Activated naive CD8-positive, alpha-beta T cell treated with anti-CD3 and anti-CD28 coated beads, Interleukin-2, amount 50 U/mL, for 24 hours (primary cell): Measurements from ENCODE around the gene CLCN5.

Experiments
- ATAC-seq: fragments of 150-1000 bp; cut with Tn5 transposase; one replicate; pipeline ENCODE4 v1.10.0; 2021
- DNase-seq: peaks from one replicate; pipeline ENCODE4 v3.0.0; 2021
- H3K27ac Mint-ChIP-seq: one replicate; pipeline ENCODE4 v1.8.0; 2021; ENCODE audit warnings: mild to moderate bottlenecking, mixed read lengths
- H3K27me3 Mint-ChIP-seq: one replicate; pipeline ENCODE4 v1.8.0; 2021; ENCODE audit warnings: mixed read lengths
- H3K36me3 Mint-ChIP-seq: one replicate; pipeline ENCODE4 v1.8.0; 2021; ENCODE audit warnings: low read depth, mixed read lengths
- H3K4me1 Mint-ChIP-seq: one replicate; pipeline ENCODE4 v1.8.0; 2021; ENCODE audit warnings: mixed read lengths
- H3K4me3 Mint-ChIP-seq: one replicate; pipeline ENCODE4 v1.8.0; 2021; ENCODE audit warnings: mild to moderate bottlenecking, moderate library complexity, mixed read lengths
- H3K9me3 Mint-ChIP-seq: one replicate; pipeline ENCODE4 v1.8.0; 2021; ENCODE audit warnings: mixed read lengths

Gene CLCN5

DNA sequence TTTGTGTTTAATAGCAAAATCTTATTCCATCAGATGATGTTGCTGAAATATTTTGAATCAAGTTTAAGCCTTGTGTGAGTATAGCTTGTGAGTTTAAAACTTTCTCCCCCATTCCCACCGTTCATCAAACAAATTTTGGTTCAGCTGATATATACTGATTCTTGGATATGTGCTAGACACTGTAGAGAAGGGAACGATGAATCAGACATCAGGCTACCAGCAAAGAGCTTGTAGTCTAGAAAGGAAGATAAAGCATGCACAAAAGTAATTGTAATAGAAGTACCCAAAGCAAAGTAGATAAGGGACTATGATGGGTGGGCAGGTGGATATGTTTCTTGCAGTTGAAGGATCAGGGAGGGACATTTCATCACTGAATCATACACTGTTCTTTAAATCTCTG is 146.5 kb downstream of the CLCN5 start:
- no peak overlapping the region for H3K4me3 Mint-ChIP-seq
- H3K27me3 Mint-ChIP-seq: no peaks in the 10 kb centered on the region
- no peaks in the 10 kb centered on the region for H3K9me3 Mint-ChIP-seq
- DNase-seq (no peak), ATAC-seq (no peak)
- H3K27ac Mint-ChIP-seq: no peak overlapping the region
- H3K36me3 Mint-ChIP-seq: peaks cover 2% of the 10 kb centered on the region
- H3K4me1 Mint-ChIP-seq: peaks cover 13% of the 10 kb centered on the region

DNA sequence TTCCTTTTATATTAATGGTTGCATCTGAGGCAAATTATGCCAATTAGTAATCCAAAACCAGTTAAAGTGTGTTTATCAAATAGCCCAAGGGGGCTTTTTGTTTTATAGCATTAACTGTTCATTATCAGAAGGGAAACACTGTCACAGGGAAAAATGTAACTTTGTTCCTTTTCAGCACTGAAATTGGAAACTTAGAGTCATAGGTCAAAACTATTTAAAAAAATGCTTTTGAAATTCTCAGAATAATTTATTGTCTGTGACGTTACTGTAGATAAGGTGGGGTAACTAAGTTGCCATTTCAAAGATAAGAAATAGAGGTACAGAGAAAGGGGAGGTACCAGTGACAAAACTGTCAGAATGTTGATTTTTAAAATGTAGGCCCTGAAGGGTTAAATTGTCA is 149.1 kb downstream of the CLCN5 start:
- Mint-ChIP-seq H3K4me3 (no peak overlapping the region), H3K36me3 (peaks cover 2% of the 10 kb centered on the region), H3K27me3 (no peaks in the 10 kb centered on the region), H3K27ac (no peak overlapping the region), H3K9me3 (no peaks in the 10 kb centered on the region), H3K4me1 (peaks cover 16% of the 10 kb centered on the region)
- ATAC-seq (no peak), DNase-seq (no peak)

DNA sequence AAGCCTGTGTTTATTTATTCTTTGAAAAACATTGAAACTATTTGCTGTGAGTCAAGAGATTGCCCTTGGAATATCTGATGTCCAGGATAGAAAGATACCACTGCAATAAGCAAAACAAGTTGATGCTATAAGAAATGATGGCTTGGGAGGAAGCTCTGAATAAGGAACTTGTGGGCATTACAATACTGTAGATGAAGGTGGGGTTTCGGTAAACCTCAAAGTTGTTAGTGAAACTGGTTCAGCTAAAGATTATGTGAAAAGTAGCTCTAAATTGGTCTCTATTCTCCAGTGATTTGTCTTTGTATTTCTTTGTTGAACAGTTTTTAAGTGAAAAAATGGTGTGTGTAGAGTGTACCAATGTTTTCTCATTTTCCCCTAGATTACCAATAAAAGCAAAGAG is 149.7 kb downstream of the CLCN5 start:
- Mint-ChIP-seq H3K4me1 (peaks cover 16% of the 10 kb centered on the region), H3K4me3 (no peak overlapping the region), H3K27ac (no peak overlapping the region), H3K36me3 (peaks cover 5% of the 10 kb centered on the region), H3K9me3 (no peaks in the 10 kb centered on the region), H3K27me3 (no peaks in the 10 kb centered on the region)
- DNase-seq: no peak
- no peak for ATAC-seq

DNA sequence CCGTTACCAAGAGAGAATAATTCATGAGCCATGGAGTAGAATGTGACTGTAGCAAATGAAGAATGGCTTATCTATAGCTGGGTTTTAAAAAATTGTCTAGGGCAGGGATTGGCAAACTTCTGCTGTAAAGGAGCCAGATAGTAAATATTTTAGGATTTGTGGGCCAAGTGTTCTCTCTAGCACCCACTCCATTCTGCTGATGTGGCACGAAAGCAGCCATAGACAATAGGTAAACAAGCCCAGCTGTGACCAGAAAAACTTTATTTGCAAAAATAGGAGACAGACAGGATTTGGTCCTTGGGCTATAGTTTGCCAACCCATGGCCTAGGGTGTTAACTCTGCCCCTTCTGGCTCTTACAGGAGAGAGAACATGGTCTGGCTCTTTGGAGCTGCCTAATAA is 151.2 kb downstream of the CLCN5 start:
- ATAC-seq (no peak), DNase-seq (no peak)
- no peaks in the 10 kb centered on the region for H3K27me3 Mint-ChIP-seq
- H3K4me3 Mint-ChIP-seq: no peak overlapping the region
- H3K9me3 Mint-ChIP-seq: no peaks in the 10 kb centered on the region
- peaks cover 13% of the 10 kb centered on the region for H3K4me1 Mint-ChIP-seq
- H3K27ac Mint-ChIP-seq: no peak overlapping the region
- peaks cover 5% of the 10 kb centered on the region for H3K36me3 Mint-ChIP-seq

DNA sequence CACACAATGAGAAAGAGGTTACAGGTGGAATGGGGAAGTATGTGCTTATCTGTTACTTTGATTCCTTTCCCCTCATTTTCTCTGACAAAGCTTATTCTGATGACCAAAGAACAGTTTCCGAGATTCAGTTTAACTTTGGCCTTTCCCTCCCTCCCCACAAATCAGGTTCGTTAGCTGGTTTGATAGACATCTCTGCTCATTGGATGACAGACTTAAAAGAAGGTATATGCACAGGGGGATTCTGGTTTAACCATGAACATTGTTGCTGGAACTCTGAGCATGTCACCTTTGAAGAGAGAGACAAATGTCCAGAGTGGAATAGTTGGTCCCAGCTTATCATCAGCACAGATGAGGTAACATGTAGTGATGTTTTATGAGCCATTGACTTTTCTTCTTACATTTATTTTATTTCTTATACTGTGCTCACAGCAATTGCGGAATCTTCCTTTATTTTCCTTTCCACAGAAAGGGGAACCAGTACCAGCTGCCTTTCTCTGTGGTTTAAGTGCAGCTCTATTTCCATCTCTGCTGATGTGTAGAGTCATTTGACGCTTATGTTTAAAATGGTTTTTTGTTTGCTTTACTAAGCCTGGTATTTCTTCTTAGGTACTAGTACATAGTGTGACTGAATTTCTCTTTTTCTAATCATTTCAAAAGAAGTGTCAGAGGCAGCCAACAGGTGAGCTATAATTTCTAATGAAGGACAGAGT is 153.4 kb downstream of the CLCN5 start:
- Mint-ChIP-seq H3K27ac (no peak overlapping the region), H3K4me1 (peaks cover 10% of the 10 kb centered on the region), H3K36me3 (peaks cover 3% of the 10 kb centered on the region), H3K27me3 (no peaks in the 10 kb centered on the region), H3K4me3 (no peak overlapping the region), H3K9me3 (no peaks in the 10 kb centered on the region)
- no peak for DNase-seq
- ATAC-seq: no peak

DNA sequence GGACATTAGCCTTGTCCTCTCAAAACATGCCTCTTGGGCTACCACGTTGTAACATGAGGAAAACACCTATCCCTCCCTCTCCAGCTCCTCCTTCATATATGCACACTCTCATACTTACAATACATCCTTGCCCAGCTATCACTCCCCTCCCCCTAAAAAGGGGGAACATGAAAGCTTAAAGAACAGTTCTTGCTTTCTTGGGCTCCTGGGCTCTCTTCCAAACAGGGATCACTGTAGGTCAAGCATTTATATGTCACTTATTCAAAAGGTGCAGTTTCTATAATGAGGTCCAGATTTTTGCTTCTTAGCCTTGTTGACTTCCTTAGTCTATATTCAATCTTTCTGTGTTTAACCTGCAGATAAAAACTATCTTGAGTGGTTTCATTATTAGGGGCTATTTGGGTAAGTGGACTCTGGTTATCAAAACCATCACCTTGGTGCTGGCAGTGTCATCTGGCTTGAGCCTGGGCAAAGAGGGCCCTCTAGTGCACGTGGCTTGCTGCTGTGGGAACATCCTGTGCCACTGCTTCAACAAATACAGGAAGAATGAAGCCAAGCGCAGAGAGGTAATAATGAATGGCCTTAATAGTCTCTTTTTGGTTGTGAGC is 159.0 kb downstream of the CLCN5 start:
- Mint-ChIP-seq H3K27ac (no peak overlapping the region), H3K27me3 (no peaks in the 10 kb centered on the region), H3K36me3 (peaks cover 3% of the 10 kb centered on the region), H3K4me3 (no peak overlapping the region), H3K4me1 (no peaks in the 10 kb centered on the region), H3K9me3 (no peaks in the 10 kb centered on the region)
- ATAC-seq: no peak
- DNase-seq: no peak

DNA sequence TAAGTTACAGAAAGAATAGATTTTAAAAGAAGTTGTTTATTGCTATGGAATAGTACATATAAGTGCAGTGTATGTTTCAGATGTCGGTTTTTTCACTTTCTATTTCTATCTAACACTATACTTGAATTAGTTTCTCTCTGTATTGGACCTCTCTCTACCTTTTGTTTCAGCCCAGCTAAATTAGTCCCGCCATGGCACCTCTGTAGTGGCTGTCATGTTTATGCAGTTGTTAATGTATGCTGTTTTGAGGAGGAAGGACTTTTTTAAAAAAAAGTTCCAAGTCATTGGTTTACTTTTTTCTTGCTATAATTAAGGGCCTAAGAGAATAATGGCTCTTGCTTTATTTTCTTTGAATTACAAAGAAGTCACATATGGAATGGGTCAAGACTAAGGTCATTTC is 160.3 kb downstream of the CLCN5 start:
- Mint-ChIP-seq H3K4me1 (no peaks in the 10 kb centered on the region), H3K9me3 (no peaks in the 10 kb centered on the region), H3K27me3 (no peaks in the 10 kb centered on the region), H3K27ac (no peak overlapping the region), H3K4me3 (no peak overlapping the region), H3K36me3 (no peaks in the 10 kb centered on the region)
- DNase-seq (no peak), ATAC-seq (no peak)

DNA sequence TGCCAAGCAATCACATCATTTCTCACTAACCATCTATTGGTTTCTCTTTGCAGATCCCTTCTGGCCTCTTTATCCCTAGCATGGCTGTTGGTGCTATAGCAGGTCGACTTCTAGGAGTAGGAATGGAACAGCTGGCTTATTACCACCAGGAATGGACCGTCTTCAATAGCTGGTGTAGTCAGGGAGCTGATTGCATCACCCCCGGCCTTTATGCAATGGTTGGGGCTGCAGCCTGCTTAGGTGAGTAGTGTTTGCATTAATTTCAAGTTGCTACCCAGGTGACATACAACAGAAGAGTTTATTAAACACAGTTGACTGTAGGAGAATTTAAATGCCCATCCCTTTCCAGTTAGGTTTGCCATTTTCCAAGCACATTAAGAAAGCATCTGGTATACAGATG is 166.2 kb downstream of the CLCN5 start:
- ATAC-seq (no peak), DNase-seq (no peak)
- Mint-ChIP-seq H3K27ac (no peak overlapping the region), H3K9me3 (no peaks in the 10 kb centered on the region), H3K4me3 (no peak overlapping the region), H3K36me3 (peaks cover 4% of the 10 kb centered on the region), H3K4me1 (no peaks in the 10 kb centered on the region), H3K27me3 (no peaks in the 10 kb centered on the region)

DNA sequence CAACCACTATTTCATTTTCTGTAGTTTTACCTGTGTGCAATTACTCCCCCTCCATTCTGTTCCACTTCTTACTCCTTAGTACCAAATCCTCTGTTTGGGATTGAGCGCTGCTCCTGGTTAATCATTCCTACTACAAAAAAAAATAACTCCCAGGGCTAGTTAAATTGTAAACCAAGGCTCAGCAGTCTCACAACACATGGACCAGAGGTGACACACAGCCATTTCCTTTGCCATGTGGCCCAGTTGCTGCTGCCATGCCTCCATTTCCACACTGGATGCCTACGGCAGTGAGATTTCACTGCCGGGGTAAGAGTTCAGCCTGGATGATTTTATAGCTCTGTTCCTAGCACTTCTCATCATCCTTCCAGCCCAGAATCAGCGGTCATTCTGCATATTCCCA is 171.2 kb downstream of the CLCN5 start:
- H3K4me3 Mint-ChIP-seq: no peak overlapping the region

DNA sequence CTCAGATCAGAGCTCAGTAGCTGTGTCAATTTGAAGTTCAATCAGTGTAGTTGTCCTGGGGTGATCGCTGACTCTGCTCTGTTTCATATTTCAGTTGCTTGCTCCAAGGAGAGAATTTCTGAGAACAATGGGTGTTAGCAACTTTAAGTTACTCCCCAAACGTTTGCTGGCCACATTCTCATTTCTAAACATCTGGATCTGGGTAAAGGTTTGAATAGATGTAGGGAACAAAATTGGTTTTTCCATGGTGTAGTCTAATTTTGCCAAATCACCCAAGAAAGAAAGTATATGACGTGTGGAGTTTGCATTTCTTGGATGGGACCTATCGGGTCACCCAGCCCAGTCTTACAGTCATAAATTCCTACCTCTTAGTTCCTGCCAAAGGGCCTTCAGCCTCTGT is 174.7 kb downstream of the CLCN5 start:
- ATAC-seq: no peak
- H3K9me3 Mint-ChIP-seq: no peaks in the 10 kb centered on the region
- no peaks in the 10 kb centered on the region for H3K27me3 Mint-ChIP-seq

More for the DNA sequence above, 171.2 kb downstream of the CLCN5 start:
- H3K27me3 Mint-ChIP-seq: no peaks in the 10 kb centered on the region
- H3K9me3 Mint-ChIP-seq: no peaks in the 10 kb centered on the region
- DNase-seq: no peak
- ATAC-seq: no peak
- no peaks in the 10 kb centered on the region for H3K4me1 Mint-ChIP-seq
- H3K36me3 Mint-ChIP-seq: peaks cover 4% of the 10 kb centered on the region
- H3K27ac Mint-ChIP-seq: no peak overlapping the region

DNA sequence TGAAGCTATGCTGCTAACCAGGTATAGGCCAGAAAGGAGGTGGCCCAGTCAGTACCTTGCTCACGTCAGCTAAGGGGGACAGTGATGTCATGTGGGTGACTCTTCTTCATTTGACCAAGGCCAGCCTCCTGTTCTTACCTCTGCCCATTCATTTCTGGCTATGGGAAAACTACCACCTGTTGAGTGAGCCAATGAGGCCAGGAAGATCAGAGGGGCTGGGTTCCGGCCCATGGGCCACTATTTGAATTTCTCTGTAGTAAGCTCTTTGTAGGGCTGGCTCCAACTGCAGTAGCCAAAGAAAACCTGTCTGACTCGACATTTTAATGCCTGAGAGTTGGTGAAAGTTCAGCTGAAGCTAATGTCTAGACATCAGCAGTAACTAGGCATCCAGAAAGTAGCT is 175.8 kb downstream of the CLCN5 start:
- H3K4me3 Mint-ChIP-seq: no peak overlapping the region
- H3K27ac Mint-ChIP-seq: no peak overlapping the region
- no peaks in the 10 kb centered on the region for H3K36me3 Mint-ChIP-seq
- no peak for ATAC-seq
- H3K4me1 Mint-ChIP-seq: no peaks in the 10 kb centered on the region
- DNase-seq: no peak
- H3K27me3 Mint-ChIP-seq: no peaks in the 10 kb centered on the region
- no peaks in the 10 kb centered on the region for H3K9me3 Mint-ChIP-seq

More for the DNA sequence above, 174.7 kb downstream of the CLCN5 start:
- no peaks in the 10 kb centered on the region for H3K36me3 Mint-ChIP-seq
- DNase-seq: no peak
- H3K27ac Mint-ChIP-seq: no peak overlapping the region
- no peaks in the 10 kb centered on the region for H3K4me1 Mint-ChIP-seq
- H3K4me3 Mint-ChIP-seq: no peak overlapping the region

DNA sequence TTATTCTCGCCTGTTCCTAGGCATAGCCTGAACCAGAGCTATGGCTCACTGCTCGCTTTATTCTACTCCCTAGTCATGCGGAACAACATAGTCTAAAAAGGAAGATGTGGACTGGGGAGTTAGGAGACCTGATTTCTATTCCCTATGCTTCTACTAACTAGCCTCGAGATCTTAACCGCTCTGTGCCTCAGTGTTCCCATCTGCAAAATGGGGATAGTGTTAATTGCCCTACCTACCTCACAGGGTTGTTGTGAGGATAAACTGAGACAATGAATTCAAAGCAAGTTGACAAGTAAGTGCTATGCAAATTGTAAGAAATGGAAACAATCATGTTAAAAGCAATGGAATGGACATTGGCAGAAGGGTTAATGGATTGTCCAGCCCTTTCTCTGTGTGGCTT is 176.4 kb downstream of the CLCN5 start:
- H3K36me3 Mint-ChIP-seq: no peaks in the 10 kb centered on the region
- ATAC-seq (no peak), DNase-seq (no peak)
- H3K27me3 Mint-ChIP-seq: no peaks in the 10 kb centered on the region
- H3K9me3 Mint-ChIP-seq: no peaks in the 10 kb centered on the region
- H3K4me3 Mint-ChIP-seq: no peak overlapping the region
- peaks cover 3% of the 10 kb centered on the region for H3K4me1 Mint-ChIP-seq
- H3K27ac Mint-ChIP-seq: no peak overlapping the region

DNA sequence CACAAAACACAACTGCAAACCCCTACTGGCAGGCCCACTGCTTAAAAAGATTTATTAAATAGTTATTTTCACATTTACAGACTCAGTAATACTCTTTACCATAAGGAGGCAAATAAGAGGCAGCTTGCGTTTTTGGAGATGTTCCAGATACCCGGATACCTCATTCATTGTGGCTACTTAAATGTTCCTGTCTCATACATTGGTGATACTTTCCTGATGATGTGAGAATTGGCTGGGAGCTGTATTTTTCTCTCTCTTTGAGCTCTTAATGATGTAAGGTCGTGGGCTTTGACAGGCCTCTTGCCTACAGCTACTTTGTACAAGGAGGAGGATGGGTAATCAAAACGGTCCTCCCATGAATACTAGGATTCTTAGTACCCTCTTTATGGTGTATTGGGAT is 176.9 kb downstream of the CLCN5 start:
- no peaks in the 10 kb centered on the region for H3K9me3 Mint-ChIP-seq
- DNase-seq (no peak), ATAC-seq (no peak)
- H3K27me3 Mint-ChIP-seq: no peaks in the 10 kb centered on the region
- H3K36me3 Mint-ChIP-seq: no peaks in the 10 kb centered on the region
- H3K4me3 Mint-ChIP-seq: no peak overlapping the region
- no peak overlapping the region for H3K27ac Mint-ChIP-seq
- H3K4me1 Mint-ChIP-seq: peaks cover 4% of the 10 kb centered on the region

DNA sequence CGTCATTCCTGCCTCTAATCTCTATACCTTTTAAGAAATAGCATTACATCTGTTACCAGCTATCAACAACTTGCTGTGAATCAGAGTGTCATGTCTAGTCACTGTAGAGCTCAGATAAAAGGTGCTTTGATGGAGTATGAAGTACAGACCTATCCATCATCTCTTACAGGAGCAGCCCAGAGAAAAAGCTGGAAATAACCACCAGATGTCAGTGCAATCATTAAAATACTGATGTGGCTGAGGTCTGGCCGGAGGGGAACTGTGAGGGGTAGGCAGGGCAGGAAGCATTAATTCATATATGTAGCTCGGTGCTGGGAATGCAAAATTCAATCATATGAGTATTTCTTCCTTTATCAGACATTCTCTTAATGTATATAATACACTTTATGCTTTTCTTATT is 177.8 kb downstream of the CLCN5 start:
- no peaks in the 10 kb centered on the region for H3K9me3 Mint-ChIP-seq
- H3K4me1 Mint-ChIP-seq: peaks cover 4% of the 10 kb centered on the region
- no peaks in the 10 kb centered on the region for H3K36me3 Mint-ChIP-seq
- H3K4me3 Mint-ChIP-seq: no peak overlapping the region
- DNase-seq (no peak), ATAC-seq (no peak)
- H3K27ac Mint-ChIP-seq: no peak overlapping the region
- no peaks in the 10 kb centered on the region for H3K27me3 Mint-ChIP-seq

DNA sequence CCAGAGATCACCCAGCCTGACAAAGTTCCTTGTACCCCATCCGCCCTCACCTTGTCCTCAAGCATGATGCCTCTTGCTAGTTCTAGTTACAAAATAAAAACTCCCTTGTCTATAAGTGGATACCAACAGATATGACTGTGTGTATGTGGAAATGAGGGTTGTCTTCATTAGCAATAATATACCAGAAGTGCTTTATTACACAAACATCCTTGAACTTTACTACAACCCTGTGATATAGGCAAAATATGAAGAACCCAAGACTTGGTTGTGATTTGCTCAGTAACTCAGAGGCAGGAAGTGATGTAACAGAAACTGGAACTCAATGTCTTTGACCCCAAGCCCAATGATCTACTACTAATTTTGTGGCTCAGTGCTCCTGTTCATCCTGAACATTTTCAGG is 180.8 kb downstream of the CLCN5 start:
- Mint-ChIP-seq H3K4me1 (peaks cover 4% of the 10 kb centered on the region), H3K27me3 (no peaks in the 10 kb centered on the region), H3K9me3 (no peaks in the 10 kb centered on the region), H3K27ac (peak overlapping the region; percentile 44), H3K4me3 (no peak overlapping the region), H3K36me3 (no peaks in the 10 kb centered on the region)
- ATAC-seq: no peak
- DNase-seq: no peak
